CD4-positive, alpha-beta T cell treated with Interferon alpha-2 for 1 hour (primary cell): Measurements from ENCODE around the gene UBE2M.
"Not testable (repeated sequence)": the region's sequence is repeated elsewhere in the genome, so short reads cannot be mapped to it uniquely, and the experiment has no call there.

ENCODE experiments used
- DNase-seq, 2 donors: peaks; one replicate each; pipeline ENCODE4 v3.0.0-alpha.2; 2020 to 2022

The UBE2M gene

DNA sequence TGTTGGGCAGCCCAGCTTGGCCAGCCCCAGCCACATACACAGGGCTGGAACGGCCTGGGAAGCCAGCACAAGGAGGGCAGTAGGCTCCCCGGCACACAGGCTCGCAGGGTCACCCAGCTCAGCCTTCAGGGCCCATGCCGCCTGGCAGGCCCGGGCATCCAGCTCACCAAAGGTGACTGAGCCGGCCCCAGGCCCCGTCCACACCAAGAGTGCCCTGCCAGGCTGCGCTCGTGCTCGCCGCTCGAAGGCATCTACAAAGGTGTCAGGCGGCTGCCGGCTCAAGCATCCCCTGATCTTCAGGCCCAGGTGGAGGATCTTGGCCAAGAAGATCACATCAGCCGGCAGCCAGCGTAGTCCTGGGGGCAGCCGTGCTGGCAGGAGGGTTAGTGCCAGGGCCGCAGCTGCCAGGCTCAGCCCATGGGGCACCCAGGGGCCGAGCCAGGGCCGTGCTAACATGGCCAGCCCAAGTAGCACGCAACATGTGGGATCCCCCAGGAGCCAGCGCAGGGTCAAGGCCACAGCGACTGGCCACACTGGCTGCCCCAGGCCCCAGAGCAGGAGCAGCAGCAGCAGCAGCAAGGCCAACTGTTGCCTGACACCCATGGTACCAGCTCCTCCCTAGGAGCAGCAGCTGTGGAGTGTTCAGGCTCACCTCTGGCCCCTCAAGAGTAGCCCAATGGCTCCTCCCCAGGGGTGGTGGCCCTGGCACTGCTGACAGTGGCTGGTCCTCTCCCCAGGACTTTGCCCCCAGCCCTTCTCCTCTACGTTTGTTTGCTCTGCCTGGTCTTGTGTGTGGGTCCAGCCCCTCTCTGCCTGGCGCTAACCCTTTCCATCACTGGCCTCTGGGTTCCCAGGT, 46.8 kb downstream of the UBE2M start, which contains the start of gene SLC27A5:
Gene SLC27A5, minus strand, starts transcription at position 640 of the 856 bp plus-strand sequence. Its CDS starts 37 bp downstream, at position 603.
- DNase-seq = no peak

DNA sequence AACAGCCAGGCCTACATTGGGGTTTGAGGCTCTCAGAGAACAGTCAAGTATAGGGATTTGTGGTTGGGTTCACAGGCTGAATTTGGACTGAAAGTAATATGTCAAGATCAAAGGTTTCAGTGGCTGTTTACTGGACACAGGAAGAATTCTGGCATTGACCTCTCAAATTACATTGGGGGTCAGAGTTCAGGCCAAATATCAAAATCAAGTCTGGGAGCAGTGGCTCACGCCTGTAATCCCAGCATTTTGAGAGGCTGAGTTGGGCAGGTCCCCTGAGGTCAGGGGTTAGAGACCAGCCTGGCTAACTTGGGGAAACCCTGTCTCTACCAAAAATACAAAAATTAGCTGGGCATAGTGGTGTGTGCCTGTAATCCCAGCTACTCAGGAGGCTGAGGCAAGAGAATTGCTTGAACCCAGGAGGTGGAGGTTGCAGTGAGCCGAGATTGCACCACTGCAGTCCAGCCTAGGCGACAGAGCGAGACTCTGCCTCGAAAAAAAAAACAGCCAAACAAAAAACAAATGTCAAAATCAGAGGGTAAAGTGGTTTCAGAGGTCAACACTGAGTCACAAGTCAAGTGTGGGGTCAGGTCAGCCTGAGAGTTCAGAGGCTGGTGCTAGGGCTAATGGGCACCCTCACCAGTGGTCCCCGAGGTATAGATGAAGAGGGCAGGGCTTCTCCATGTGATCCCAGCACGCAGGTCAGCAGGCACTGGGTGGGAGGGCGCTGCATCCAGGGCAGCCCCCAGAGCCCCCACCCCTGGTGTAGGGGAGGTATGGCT, 48.1 kb downstream of the UBE2M start:
- DNase-seq = no peak

DNA sequence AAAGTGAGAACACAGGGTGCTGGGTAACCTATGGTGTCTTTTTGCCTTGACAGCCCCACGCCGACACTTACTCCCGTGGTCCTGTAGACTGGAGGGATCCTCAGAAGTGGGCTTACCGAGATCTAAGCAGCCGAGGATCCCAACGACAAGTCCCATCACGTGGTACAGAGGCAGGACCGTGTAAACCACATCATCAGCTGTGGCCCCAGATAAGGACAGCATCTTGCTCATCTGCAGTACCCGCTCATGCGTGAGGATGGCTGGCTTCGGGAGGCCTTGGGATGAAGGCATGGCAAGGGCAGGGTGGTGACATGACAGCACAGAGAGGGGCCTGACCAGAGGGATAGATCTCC, 48.7 kb downstream of the UBE2M start:
- DNase-seq = no peak

DNA sequence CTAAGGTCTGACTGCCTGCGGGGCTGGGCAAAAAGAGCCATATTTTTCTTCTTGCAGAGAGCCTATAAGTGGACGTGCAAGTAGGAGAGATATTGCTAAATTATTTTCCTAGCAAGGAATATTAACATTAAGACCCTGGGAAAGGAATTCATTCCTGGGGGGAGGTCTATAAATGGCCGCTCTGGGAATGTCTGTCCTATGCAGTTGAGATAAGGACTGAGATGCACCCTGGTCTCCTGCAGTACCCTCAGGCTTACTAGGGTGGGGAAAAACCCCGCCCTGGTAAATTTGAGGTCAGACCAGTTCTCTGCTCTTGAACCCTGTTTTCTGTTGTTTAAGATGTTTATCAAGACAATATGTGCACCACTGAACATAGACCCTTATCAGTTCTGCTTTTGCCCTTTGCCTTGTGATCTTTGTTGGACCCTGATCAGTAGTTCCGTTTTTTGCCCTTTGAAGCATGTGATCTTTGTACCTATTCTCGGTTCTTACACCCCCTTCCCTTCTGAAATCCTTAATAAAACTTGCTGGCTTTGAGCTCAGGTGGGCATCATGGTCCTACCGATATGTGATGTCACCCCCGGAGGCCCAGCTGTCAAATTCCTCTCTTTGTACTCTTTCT, 50.7 kb downstream of the UBE2M start:
- not testable (repeated sequence) for DNase-seq
